ENCODE measurements around the gene PRCC.

DNA sequence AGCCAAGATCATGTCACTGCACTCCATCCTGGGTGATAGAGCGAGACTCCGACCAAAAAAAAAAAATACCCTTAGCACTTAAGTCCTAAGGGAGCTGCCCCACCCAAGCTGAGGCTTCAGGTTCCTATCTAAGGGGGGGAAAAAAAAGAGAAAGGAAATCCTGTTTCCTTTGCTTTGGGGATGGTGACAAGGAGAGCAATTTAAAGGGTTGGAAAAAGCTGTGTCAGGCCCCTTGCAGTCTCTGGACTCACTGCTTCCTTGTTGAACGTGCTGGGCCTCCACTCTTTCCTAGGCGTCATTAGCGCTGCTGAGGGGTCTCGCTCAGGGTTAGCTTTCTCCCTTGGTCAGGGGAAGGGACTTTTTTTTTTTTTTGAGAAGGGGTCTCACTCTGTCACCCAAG, 18.1 kb downstream of the PRCC start:
- TF ChIP-seq CTCF (optimal IDR thresholded peaks at IDR 0.05 in 1 of 3, IDR thresholded peaks at IDR 0.05 in 1 of 3, conservative IDR thresholded peaks at IDR 0.05 in 1 of 3; ENCODE audit: extremely low read depth in 1 of 3, insufficient read depth in 2 of 3, low read length in 3 of 3) (no peak), EZH2 (IDR thresholded peaks at IDR 0.05; ENCODE audit: low read length) (no peak)

Data from keratinocyte (primary cell).